HG03196 (cell line): ENCODE data around the gene ARID4A.
"Not testable (repeated sequence)": the region's sequence is repeated elsewhere in the genome, so short reads cannot be mapped to it uniquely, and the experiment has no call there.

Experiments used
- ATAC-seq: cut with Tn5 transposase; IDR thresholded peaks from one replicate; pipeline ENCODE4 v1.9.1; 2021; ENCODE audit not compliant: unreplicated experiment

Gene ARID4A, protein sequence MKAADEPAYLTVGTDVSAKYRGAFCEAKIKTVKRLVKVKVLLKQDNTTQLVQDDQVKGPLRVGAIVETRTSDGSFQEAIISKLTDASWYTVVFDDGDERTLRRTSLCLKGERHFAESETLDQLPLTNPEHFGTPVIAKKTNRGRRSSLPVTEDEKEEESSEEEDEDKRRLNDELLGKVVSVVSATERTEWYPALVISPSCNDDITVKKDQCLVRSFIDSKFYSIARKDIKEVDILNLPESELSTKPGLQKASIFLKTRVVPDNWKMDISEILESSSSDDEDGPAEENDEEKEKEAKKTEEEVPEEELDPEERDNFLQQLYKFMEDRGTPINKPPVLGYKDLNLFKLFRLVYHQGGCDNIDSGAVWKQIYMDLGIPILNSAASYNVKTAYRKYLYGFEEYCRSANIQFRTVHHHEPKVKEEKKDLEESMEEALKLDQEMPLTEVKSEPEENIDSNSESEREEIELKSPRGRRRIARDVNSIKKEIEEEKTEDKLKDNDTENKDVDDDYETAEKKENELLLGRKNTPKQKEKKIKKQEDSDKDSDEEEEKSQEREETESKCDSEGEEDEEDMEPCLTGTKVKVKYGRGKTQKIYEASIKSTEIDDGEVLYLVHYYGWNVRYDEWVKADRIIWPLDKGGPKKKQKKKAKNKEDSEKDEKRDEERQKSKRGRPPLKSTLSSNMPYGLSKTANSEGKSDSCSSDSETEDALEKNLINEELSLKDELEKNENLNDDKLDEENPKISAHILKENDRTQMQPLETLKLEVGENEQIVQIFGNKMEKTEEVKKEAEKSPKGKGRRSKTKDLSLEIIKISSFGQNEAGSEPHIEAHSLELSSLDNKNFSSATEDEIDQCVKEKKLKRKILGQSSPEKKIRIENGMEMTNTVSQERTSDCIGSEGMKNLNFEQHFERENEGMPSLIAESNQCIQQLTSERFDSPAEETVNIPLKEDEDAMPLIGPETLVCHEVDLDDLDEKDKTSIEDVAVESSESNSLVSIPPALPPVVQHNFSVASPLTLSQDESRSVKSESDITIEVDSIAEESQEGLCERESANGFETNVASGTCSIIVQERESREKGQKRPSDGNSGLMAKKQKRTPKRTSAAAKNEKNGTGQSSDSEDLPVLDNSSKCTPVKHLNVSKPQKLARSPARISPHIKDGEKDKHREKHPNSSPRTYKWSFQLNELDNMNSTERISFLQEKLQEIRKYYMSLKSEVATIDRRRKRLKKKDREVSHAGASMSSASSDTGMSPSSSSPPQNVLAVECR

DNA sequence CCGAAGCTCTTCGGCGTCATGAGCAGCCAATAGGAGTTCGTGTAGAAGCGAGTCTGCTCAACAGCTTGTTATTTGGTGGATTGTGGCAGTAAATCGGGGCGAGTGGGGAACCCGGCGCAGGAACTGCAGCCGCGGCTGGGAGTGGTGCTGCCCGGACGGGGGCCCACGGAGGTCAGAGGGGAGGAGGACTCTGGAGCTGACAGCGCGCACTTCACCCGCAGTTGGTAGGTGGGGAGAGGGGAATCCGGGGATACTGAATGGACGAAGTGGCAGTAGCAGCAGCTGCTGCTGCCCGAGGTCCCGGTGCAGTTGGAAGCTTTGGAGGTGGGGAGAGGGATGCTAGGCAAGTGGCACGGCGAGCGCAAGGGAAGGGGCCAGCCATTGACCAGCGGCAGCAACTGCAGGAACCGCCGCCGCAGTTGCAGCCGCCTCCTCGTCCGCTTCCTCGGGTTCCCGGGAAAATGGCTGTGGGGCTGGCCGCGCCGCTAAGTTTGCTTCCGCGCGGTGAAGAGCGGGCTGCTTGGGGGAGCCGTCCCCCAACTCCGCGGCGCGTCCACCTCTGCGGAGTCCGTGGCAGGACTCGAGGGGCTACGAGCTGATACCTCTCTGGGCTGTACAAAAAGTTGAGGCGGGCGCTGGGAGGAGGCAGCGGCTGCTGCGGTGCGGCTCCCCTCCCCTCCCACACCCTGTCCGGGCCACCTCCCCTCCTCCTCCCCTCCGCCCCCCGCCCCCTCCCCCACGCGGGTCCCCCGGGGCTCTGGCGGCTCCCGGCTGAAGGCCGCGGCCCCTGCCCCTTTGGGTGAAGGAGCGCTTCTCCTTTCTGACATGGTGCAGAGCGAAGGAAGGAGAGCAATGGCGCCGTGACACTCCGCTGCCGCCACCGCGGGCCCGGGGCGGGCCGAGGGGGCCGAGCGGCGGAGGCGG is at the start of gene ARID4A:
TSS of gene ARID4A (plus strand) at position 79 of the 924 bp plus-strand sequence. CDS start 1,300 bp downstream, outside the sequence.
- ATAC-seq = peak; percentile 4

DNA sequence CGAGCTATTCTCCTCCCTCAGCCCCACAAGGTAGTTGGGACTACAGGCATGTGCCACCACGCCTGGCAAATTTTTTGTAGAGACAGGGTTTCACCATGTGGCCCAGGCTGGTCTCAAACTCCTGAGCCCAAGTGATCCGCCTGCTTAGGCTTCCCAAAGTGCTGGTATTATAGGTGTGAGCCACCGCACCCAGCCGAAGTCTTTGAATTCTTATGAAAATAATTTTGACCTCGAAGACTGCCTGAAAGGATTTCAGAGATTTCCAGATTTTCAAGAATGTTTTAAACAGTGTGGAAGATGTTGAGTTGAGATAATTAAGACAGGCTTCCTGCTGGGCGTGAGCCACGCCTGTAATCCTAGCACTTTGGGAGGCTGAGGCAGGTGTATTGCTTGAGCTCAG is 48.7 kb upstream of the ARID4A start:
- no peak for ATAC-seq

DNA sequence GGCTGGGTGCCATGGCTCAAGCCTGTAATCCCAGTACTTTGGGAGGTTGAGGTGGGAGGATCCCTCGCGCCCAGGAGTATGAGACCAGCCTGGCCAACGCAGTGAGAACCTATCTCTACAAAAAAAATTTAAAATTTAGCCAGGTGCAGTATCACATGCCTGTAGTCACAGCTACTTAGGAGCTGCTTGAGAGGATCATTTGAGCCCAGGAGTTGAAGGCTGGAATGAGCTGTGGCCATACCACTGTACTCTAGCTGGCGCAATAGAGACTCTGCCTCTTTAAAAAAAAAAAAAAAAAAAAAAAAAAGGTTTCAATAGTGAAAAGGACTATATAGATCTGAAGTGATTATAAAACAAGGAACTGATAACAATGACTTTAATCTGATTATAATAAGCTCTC is 40.2 kb upstream of the ARID4A start:
- ATAC-seq = no peak

DNA sequence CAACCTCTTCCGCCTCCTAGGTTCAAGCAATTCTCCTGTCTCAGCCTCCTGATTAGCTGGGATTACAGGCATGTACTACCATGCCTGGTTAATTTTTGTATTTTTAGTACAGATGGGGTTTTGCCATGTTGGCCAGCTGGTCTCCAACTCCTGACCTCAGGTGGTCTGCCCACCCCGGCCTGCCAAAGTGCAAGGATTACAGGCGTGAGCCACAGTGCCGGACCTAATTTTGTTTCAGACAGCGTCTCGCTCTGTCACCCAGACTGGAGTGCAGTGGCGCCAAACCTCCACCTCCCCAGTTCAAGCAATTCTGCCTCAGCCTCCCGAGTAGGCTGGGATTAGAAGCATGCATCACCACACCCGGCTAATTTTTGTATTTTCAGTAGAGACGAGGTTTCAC is 36.4 kb upstream of the ARID4A start:
- ATAC-seq = not testable (repeated sequence)

DNA sequence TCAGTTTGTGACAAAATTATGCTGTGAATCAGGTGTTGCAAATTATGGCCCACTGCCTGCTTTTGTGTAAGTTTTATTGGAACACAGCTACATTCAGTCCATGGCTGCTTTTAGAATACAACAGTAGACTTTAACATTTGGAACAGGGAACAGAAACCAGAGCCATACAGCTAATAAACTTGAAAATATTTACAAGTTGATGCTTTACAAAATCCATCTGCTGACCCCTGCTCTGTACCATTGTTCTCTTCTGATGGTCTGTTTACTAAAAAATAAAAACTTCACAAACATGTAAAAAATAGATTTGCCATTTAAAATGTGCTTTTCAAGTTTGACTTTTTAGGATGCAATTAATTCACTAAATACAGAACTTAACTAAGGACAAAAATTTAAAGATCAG is 33.0 kb upstream of the ARID4A start:
- no peak for ATAC-seq

DNA sequence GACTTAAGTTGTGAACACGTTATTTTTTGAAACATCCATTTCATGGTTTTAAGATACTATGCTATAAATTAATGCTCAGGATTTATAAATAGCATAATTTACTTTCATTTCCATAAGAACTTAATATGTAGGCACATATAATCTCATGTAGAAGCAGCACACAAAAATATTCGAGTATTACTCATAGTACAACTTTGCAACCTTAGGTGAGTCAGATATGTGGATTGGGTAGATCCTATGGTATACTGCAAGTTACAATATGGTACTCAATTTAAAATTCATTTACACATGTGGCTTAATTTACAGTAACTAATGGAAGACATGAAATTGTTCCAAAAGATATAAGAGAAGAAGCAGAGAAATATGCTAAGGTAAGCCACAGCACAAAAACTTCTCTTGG is 27.7 kb upstream of the ARID4A start:
- no peak for ATAC-seq

DNA sequence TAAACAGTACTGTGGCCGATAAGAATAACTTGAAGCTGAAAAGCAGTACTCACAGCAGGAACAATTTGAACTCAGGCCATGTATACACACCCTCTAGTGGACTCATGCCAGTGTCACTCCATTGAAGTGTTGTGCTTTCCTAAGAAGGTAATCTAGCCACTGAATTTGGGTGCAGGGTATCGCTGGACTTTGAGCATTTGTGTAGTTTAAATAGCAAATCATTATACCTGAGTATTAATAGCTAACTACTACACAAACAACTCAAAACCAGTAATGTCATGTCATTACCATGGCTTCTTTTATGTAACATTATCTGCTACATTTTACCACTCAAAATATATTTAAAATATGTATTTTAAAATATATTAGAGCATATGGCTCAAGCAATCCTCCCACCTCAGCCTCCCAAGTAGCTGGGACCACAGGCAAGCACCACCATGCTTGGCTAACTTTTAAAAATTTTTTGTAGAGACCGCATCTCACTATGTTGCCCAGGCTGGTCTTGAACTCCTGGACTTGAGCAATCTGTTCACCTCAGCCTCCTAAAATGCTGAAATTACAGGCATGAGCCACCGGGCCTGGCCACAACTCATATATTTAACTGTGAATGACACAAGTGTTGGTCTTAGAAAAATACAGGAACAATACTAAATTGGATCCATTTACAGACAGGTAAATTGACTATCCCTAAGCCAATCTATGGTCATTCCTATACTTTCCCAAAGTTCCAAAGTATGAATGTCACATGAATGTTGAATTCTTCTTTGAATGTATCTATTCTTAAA is 25.6 kb upstream of the ARID4A start:
- ATAC-seq = no peak

DNA sequence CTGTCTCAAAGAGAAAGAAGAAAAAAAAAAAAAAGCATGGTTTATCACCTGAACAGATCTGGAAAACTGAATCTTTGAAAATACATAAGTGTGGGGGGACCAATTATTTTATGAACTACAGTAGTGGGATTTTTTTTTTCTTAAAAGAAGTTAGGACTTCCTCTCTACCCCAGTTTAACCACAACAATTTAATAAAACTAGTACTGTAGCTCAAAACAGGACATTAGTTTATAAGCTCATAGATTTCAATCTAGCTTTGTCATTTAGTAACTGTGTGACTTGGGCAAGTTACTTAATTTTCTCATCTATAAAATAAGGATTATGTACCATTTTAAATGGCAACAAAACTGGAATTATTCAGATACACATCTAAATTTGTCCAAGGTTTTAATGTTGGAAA is 23.5 kb upstream of the ARID4A start:
- ATAC-seq = no peak

DNA sequence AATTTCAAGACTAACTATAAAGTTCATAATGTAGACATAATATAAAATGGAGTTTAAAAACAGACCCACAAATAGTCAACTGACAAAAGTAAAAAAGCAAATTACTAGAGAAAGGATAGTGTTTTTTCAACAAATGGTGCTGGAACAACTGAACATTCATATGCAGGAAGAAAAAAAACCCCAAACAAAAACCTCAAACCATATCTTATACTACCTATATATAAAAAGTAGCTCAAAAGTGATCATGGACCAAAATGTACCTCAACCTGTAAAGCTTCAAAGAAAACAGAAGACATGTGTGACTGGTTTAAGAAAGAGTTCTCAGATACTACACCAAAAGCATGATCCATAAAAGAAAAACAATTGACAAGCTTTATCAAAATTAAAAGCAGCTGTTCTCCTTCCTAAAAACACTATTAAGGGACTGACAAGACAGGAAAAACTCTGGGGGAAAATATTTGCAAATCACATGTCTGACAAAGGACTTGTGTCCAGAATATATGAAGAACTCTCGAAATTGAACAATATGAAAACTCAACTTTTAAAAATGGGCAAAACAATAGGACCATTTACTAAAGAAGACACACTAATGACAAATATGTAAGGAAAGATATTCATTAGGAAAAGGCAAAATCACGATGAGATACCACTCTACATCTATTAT is 22.7 kb upstream of the ARID4A start:
- no peak for ATAC-seq

DNA sequence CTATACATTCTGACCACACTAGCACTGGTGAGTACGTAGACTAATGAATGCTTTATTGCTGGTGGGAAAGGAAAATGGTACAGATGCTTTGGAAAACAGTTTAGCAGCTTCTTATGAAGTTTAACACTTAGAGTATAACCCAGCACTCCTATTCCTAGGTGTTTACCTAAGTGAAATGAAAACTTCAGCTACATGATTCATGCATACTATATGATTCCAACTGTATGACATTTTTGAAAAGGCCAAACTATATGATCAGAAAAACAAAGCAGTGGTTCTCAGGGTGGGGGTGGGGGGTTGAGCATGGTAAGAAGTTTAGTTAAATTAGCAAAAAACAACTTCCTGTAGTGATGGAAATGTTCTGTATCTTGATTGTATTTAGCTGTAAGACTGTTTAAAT is 22.1 kb upstream of the ARID4A start:
- no peak for ATAC-seq

DNA sequence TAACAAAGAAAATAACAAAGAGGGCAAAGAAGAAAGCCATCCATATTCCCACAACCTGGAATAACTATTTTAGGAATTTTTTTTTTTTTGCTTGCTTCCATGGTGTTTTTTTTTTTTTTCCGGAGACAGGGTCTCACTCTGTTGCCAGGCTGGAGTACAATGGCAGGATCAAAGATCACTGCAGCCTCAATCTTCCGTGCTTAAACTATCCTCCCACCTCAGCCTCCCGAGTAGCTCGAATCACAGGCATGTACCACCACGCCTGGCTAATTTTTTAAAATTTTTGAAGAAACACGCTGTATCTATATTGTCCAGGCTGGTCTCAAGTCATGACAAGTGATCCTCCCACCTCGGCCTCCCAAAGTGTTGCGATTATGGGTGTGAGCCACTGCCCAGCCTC is 20.2 kb upstream of the ARID4A start:
- ATAC-seq = no peak

DNA sequence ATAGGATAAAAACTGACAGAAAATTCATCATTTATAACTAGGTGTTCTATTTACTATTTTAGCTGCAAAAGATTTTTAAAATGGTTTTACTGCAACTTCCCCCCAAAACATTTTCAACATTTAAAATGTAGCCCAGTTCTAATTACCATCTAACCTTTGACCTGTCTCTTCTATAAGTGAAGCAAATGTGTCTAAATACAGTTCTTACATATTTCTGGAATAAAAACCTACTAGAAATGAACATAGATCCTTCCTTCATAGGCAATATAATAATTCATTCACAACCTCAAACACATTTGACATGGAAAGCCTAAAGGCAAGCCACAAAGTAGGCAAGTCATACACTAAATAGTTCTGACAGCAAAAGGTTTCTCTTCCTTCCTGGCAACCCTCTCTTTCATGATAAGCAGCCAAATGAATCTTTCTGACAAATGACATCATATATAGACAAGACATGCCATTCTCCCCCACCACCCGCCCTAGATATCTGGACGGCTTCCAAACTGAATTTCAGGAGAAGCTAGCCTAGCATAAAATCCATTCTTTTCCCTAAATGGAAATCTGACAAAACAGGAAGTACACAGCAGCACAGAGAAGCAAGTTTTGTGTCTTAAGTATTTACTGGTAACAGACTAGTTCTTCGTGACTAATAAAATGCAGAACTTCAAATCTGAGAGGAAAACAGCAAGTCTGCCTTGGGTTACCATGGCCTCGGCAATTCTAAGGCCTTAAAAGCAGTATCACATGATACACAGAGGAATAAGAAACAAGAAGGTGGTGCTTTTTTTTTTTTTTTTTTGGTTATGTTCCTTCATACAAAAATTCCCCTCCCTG is 17.2 kb upstream of the ARID4A start:
- no peak for ATAC-seq

DNA sequence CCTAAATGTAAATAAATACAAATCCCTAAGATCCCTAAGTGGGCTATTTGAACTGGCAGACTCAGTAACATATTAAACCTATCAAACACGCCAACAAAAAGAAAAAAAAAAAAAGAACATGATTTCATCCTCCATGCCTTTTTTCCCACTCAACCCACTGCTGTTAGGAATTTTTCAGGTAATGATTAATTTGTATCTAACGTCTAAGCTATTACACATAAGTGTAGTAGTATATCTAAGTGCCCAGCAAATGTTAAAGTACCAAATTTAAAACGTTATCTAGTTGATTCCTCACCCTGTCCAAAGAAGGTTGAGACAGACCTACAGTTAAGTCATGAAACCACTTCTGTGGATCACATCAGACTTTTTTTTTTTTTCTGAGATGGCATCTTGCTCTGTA is 16.4 kb upstream of the ARID4A start:
- ATAC-seq = no peak

DNA sequence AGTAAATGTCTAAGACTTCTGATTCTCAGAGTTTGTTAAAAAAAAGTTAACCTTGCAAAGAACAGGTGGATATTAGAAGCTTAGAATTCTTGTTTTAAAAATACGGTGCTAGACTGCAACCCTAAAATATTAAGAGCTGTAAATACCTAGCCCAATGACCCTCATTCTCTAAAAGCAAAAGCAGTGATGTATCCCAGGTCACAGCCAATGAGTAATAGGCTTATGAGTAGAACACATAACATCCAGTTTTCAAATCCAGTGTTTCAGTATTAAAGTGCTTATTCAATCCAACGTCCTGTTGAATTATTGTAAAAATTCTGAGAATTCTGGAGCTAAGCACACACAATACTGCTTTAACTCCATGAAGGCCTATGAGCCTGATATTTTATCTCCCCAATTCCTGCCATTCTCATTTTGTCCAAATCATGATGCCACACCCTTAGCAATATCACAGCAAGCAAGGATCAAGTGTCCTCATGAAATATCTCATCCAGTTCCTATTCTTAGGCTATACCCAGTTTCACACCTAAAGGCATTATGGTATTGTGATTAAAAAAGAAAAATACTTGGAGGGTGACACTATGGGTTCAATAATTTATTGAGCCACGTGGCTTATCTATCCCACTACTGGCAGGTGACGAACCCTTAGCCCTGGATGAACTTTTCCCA is 15.3 kb upstream of the ARID4A start:
- no peak for ATAC-seq

DNA sequence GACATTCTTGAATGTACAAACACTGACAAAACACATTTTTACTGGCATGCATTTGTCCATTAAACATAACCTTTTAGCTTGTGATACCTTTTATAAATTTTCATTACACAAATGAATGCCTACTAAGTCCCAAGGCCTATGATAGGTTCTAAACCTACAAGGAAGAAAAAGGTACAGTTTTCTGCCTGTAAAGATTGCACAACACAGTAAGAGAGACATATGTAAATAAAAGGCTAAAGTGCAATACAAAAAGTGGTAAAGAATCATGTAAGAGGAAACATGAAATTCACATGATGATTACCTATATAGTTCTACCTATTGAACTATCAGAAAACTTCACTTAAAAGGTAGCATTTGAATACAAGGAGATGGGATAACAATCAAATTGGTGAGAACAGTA is 14.6 kb upstream of the ARID4A start:
- ATAC-seq = no peak

DNA sequence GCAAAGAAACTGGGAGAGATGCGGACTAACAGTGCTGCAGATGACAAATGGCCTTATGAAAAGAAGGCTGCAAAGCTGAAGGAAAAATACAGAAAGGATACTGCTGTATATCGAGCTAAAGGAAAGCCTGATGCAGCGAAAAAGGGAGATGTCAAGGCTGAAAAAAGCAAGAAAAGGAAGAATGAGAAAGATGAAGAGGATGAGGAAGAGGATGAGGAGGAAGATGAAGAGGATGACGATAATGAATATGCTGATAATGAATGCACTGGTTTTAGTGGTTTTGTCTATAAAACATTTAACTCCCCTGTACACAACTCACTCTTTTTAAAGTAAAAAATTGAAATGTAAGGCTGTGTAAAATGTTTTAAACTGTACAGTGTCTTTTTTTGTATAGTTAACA is 13.2 kb upstream of the ARID4A start:
- ATAC-seq = no peak

DNA sequence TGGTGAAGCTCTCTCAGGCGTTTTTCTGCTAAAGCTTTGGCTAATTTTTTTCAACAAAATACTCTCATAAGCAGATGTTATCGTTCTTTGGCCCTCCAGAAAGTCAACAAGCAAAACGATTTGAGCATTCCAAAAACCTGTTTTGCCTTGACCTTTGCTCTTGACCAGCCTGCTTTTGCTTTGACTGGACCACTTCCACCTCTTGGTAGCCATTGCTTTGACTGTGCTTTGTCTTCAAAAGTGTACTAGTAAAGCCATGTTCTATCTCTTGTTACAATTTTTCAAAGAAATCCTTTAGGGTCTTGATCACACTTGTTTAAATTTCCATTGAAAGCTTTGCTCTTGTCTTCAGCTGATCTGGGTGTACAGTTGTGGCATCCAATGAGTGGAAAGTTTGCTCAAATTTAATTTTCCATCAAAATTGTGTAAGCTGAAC is 10.7 kb upstream of the ARID4A start:
- no peak for ATAC-seq
